ENCODE data around the gene KCNJ9. TPM values are rescaled to one million over a fixed set of nuclear protein-coding genes. Genes with fewer than 3 reads are reported as not detected.
A peak's percentile ranks its signal among the peaks of the same experiment; 100 is the strongest.

KCNJ9 gene
- total RNA-seq, 1 donor, result not detected

- Histone ChIP-seq H2AFZ (ENCODE audit: low read length) (no peak overlapping the region), H3K36me3 (ENCODE audit: insufficient read depth, low read length) (no peaks in the 10 kb centered on the region), H3K4me1 (ENCODE audit: insufficient read depth, low read length) (no peaks in the 10 kb centered on the region), H3K4me2 (ENCODE audit: insufficient read depth, low read length) (no peak overlapping the region), H3K79me2 (ENCODE audit: insufficient read depth, low read length) (no peaks in the 10 kb centered on the region), H3K27me3 (ENCODE audit: insufficient read depth, low read length) (peaks cover 23% of the 10 kb centered on the region), H3K4me3 (ENCODE audit: insufficient read depth, low read length) (no peak overlapping the region), H3K9me3 (ENCODE audit: low read depth, low read length) (no peaks in the 10 kb centered on the region), H4K20me1 (ENCODE audit: insufficient read depth, low read length) (no peaks in the 10 kb centered on the region), H3K27ac (ENCODE audit: low read depth, low read length) (no peak overlapping the region)
- TF ChIP-seq CTCF (IDR thresholded peaks at IDR 0.05; ENCODE audit: extremely low read depth, low read depth, low read length), result no peak
- peak; percentile 68 for DNase-seq (ENCODE audit: insufficient read length, low spot score, missing footprints)
Observed at GRCh38 chr1:160116283-160117147, 35.2 kb downstream of the KCNJ9 start.

- Histone ChIP-seq H3K36me3 (ENCODE audit: insufficient read depth, low read length) (no peaks in the 10 kb centered on the region), H3K4me3 (ENCODE audit: insufficient read depth, low read length) (no peak overlapping the region), H2AFZ (ENCODE audit: low read length) (no peak overlapping the region), H3K79me2 (ENCODE audit: insufficient read depth, low read length) (no peaks in the 10 kb centered on the region), H3K4me1 (ENCODE audit: insufficient read depth, low read length) (no peaks in the 10 kb centered on the region), H3K27ac (ENCODE audit: low read depth, low read length) (no peak overlapping the region), H4K20me1 (ENCODE audit: insufficient read depth, low read length) (no peaks in the 10 kb centered on the region), H3K4me2 (ENCODE audit: insufficient read depth, low read length) (no peak overlapping the region), H3K9me3 (ENCODE audit: low read depth, low read length) (no peaks in the 10 kb centered on the region), H3K27me3 (ENCODE audit: insufficient read depth, low read length) (peaks cover 23% of the 10 kb centered on the region)
- DNase-seq (ENCODE audit: insufficient read length, low spot score, missing footprints), result peak; percentile 59
- no peak for TF ChIP-seq CTCF (IDR thresholded peaks at IDR 0.05; ENCODE audit: extremely low read depth, low read depth, low read length)
Observed at GRCh38 chr1:160117300-160117699, 36.0 kb downstream of the KCNJ9 start.

- TF ChIP-seq CTCF (IDR thresholded peaks at IDR 0.05; ENCODE audit: extremely low read depth, low read depth, low read length), result no peak
- Histone ChIP-seq H4K20me1 (ENCODE audit: insufficient read depth, low read length) (no peaks in the 10 kb centered on the region), H2AFZ (ENCODE audit: low read length) (no peak overlapping the region), H3K4me3 (ENCODE audit: insufficient read depth, low read length) (no peak overlapping the region), H3K36me3 (ENCODE audit: insufficient read depth, low read length) (no peaks in the 10 kb centered on the region), H3K27me3 (ENCODE audit: insufficient read depth, low read length) (peaks cover 23% of the 10 kb centered on the region), H3K27ac (ENCODE audit: low read depth, low read length) (no peak overlapping the region), H3K4me2 (ENCODE audit: insufficient read depth, low read length) (no peak overlapping the region), H3K4me1 (ENCODE audit: insufficient read depth, low read length) (no peaks in the 10 kb centered on the region), H3K9me3 (ENCODE audit: low read depth, low read length) (no peaks in the 10 kb centered on the region), H3K79me2 (ENCODE audit: insufficient read depth, low read length) (no peaks in the 10 kb centered on the region)
- peak; percentile 88 for DNase-seq (ENCODE audit: insufficient read length, low spot score, missing footprints)
Observed at GRCh38 chr1:160117709-160118183, 36.4 kb downstream of the KCNJ9 start.

- H3K27ac ChIP-seq (ENCODE audit: low read depth, low read length), result no peak overlapping the region
- no peaks in the 10 kb centered on the region for H4K20me1 ChIP-seq (ENCODE audit: insufficient read depth, low read length)
- no peak for DNase-seq (ENCODE audit: insufficient read length, low spot score, missing footprints)
- H3K4me3 ChIP-seq (ENCODE audit: insufficient read depth, low read length), result no peak overlapping the region
- H2AFZ ChIP-seq (ENCODE audit: low read length), result no peak overlapping the region
- no peaks in the 10 kb centered on the region for H3K4me1 ChIP-seq (ENCODE audit: insufficient read depth, low read length)
- peaks cover 23% of the 10 kb centered on the region for H3K27me3 ChIP-seq (ENCODE audit: insufficient read depth, low read length)
- H3K79me2 ChIP-seq (ENCODE audit: insufficient read depth, low read length), result no peaks in the 10 kb centered on the region
- no peaks in the 10 kb centered on the region for H3K9me3 ChIP-seq (ENCODE audit: low read depth, low read length)
- H3K36me3 ChIP-seq (ENCODE audit: insufficient read depth, low read length), result no peaks in the 10 kb centered on the region
- TF ChIP-seq CTCF (IDR thresholded peaks at IDR 0.05; ENCODE audit: extremely low read depth, low read depth, low read length), result no peak
- H3K4me2 ChIP-seq (ENCODE audit: insufficient read depth, low read length), result no peak overlapping the region
Observed at GRCh38 chr1:160118928-160119327, 37.6 kb downstream of the KCNJ9 start.

Data from osteoblast (primary cell).